H1 (cell line): ENCODE data around the gene KCNC4. TPM values are rescaled to one million over a fixed set of nuclear protein-coding genes. Genes with fewer than 3 reads are reported as not detected.

Source experiments
- CTCF ChIA-PET: fragments of 300-600 bp; sonication (Branson Sonifier 250); formaldehyde crosslinking; loops from one replicate; lab custom pipeline; 2021; ENCODE audit not compliant: partially characterized antibody; lab: Charles Lee
- POLR2A ChIA-PET: fragments of 300-600 bp; sonication (Branson Sonifier 250); formaldehyde crosslinking; loops from one replicate; lab custom pipeline; 2021; ENCODE audit warnings: inconsistent platforms; ENCODE audit not compliant: partially characterized antibody; lab: Charles Lee
- DNase-seq, 2 experiments: peaks; one replicate each; pipeline versions ENCODE4 v3.0.0 to v3.0.0-alpha.2; 2010 to 2022; ENCODE audit warnings: low spot score in 2 of 2, low read depth in 1 of 2, mixed read lengths in 1 of 2
- FAIRE-seq: peaks from 2 replicates; lab custom pipeline; 2011; peaks lifted over from hg19 to GRCh38; lab: Jason Lieb, UNC
- H2AFZ ChIP-seq: 2 replicates; pipeline ENCODE4 v1.8.1; 2012; ENCODE audit warnings: low read length, inconsistent platforms
- H2AK5ac ChIP-seq: 2 replicates; pipeline ENCODE4 v1.6.1; 2013; ENCODE audit warnings: low read depth, low read length
- H2BK120ac ChIP-seq: replicated peaks from 2 replicates; pipeline ENCODE3; 2013; ENCODE audit warnings: low read depth, low read length, inconsistent platforms
- H2BK12ac ChIP-seq: 2 replicates; pipeline ENCODE4 v1.6.1; 2013; ENCODE audit warnings: low read depth, low read length
- H2BK15ac ChIP-seq: 2 replicates; pipeline ENCODE4 v1.6.1; 2013; ENCODE audit warnings: low read length
- H2BK20ac ChIP-seq: 2 replicates; pipeline ENCODE4 v1.6.1; 2013; ENCODE audit warnings: low read length
- H2BK5ac ChIP-seq: 2 replicates; pipeline ENCODE4 v1.6.1; 2013; ENCODE audit warnings: low read depth, low read length
- H3K14ac ChIP-seq: 2 replicates; pipeline ENCODE4 v1.6.1; 2013; ENCODE audit warnings: inconsistent platforms; ENCODE audit not compliant: insufficient read length
- H3K18ac ChIP-seq: 2 replicates; pipeline ENCODE4 v1.6.1; 2013; ENCODE audit warnings: low read length; ENCODE audit errors: extremely low read depth
- H3K23ac ChIP-seq: 2 replicates; pipeline ENCODE4 v1.6.1; 2013; ENCODE audit warnings: inconsistent platforms; ENCODE audit not compliant: insufficient read length
- H3K23me2 ChIP-seq: 2 replicates; pipeline ENCODE4 v1.6.1; 2013; ENCODE audit warnings: low read depth, low read length
- H3K27ac ChIP-seq: 2 replicates; pipeline ENCODE4 v1.6.1; 2011; ENCODE audit warnings: low read depth, low read length, inconsistent platforms
- H3K27me3 ChIP-seq, 4 experiments: replicated peaks in 1 of 4; 1 replicate in 1 of 4; 2 replicates in 3 of 4; pipeline versions ENCODE4 v1.6.1 to v1.8.1; 2011 to 2013; ENCODE audit warnings: low read length in 3 of 4, mild to moderate bottlenecking in 3 of 4, inconsistent platforms in 2 of 4, mixed read lengths in 2 of 4, moderate library complexity in 1 of 4; ENCODE audit not compliant: control insufficient read depth in 3 of 4, insufficient read depth in 3 of 4; ENCODE audit errors: extremely low read depth in 1 of 4
- H3K36me3 ChIP-seq, 4 experiments: 2 replicates each; pipeline versions ENCODE4 v1.6.1 to v1.8.1; 2011 to 2013; ENCODE audit warnings: mild to moderate bottlenecking in 4 of 4, low read length in 3 of 4, moderate library complexity in 2 of 4, control low read depth in 1 of 4, inconsistent platforms in 1 of 4; ENCODE audit not compliant: insufficient read depth in 4 of 4, control insufficient read depth in 2 of 4
- H3K4ac ChIP-seq: replicated peaks from 2 replicates; pipeline ENCODE3; 2013; ENCODE audit warnings: low read length, low read depth, mixed read lengths, inconsistent platforms; ENCODE audit not compliant: insufficient read length
- H3K4me1 ChIP-seq, 4 experiments: replicated peaks in 1 of 4; 1 replicate in 1 of 4; 2 replicates in 3 of 4; pipeline versions ENCODE4 v1.6.1 to v1.8.1; 2011 to 2013; ENCODE audit warnings: low read length in 3 of 4, inconsistent platforms in 2 of 4, mixed read lengths in 1 of 4; ENCODE audit not compliant: insufficient read depth in 4 of 4, control insufficient read depth in 3 of 4
- H3K4me2 ChIP-seq, 2 experiments: 2 replicates each; pipeline versions ENCODE4 v1.6.1 to v1.8.1; 2011 to 2013; ENCODE audit warnings: low read depth in 2 of 2, low read length in 2 of 2, control low read depth in 1 of 2, inconsistent platforms in 1 of 2, mild to moderate bottlenecking in 1 of 2; ENCODE audit not compliant: insufficient read depth in 1 of 2
- H3K4me3 ChIP-seq, 4 experiments: fragments of 200-600, 300-600 bp in 1 of 4; sonication (generic), shearing (Covaris generic), sonication (Bioruptor Twin) in 1 of 4; 2 replicates each; pipeline versions ENCODE4 v1.5.1 to v1.8.1; 2011 to 2016; ENCODE audit warnings: low read length in 4 of 4, low read depth in 3 of 4, control low read depth in 2 of 4, inconsistent platforms in 2 of 4, mild to moderate bottlenecking in 2 of 4, mixed read lengths in 1 of 4, moderate library complexity in 1 of 4; ENCODE audit not compliant: insufficient read depth in 2 of 4; ENCODE audit errors: extremely low read depth in 1 of 4
- H3K56ac ChIP-seq: replicated peaks from 2 replicates; pipeline ENCODE3; 2013; ENCODE audit warnings: low read depth, mild to moderate bottlenecking, mixed read lengths, low read length, inconsistent platforms; ENCODE audit not compliant: insufficient read length
- H3K79me1 ChIP-seq: 2 replicates; pipeline ENCODE4 v1.6.1; 2013; ENCODE audit warnings: low read depth, low read length, control low read depth
- H3K79me2 ChIP-seq, 2 experiments: 2 replicates each; pipeline versions ENCODE4 v1.6.1 to v1.8.1; 2012 to 2013; ENCODE audit warnings: low read length in 2 of 2, mild to moderate bottlenecking in 2 of 2, inconsistent platforms in 1 of 2; ENCODE audit not compliant: insufficient read depth in 2 of 2, control insufficient read depth in 1 of 2
- H3K9ac ChIP-seq, 4 experiments: replicated peaks in 1 of 4; 1 replicate in 1 of 4; 2 replicates in 3 of 4; pipeline versions ENCODE4 v1.6.1 to v1.8.1; 2011 to 2013; ENCODE audit warnings: low read depth in 3 of 4, low read length in 3 of 4, control low read depth in 2 of 4, mild to moderate bottlenecking in 2 of 4, moderate library complexity in 2 of 4, inconsistent platforms in 1 of 4; ENCODE audit errors: extremely low read depth in 1 of 4
- H3K9me3 ChIP-seq, 2 experiments: 2 replicates each; pipeline versions ENCODE4 v1.6.1 to v1.8.1; 2012 to 2013; ENCODE audit warnings: mild to moderate bottlenecking in 2 of 2, moderate library complexity in 2 of 2, control low read depth in 1 of 2, inconsistent platforms in 1 of 2, low read depth in 1 of 2, low read length in 1 of 2, mixed read lengths in 1 of 2; ENCODE audit not compliant: insufficient read depth in 2 of 2
- H4K20me1 ChIP-seq, 2 experiments: replicated peaks in 1 of 2; 2 replicates each; pipeline versions ENCODE3 to v1.8.1; 2011 to 2013; ENCODE audit warnings: inconsistent platforms in 2 of 2, low read length in 2 of 2, mild to moderate bottlenecking in 1 of 2; ENCODE audit not compliant: insufficient read depth in 2 of 2, control insufficient read depth in 1 of 2
- H4K5ac ChIP-seq: 2 replicates; pipeline ENCODE4 v1.6.1; 2013; ENCODE audit warnings: low read length, low read depth, mixed read lengths, inconsistent platforms; ENCODE audit not compliant: insufficient read length
- H4K8ac ChIP-seq: 2 replicates; pipeline ENCODE4 v1.8.0; 2013; ENCODE audit warnings: mild to moderate bottlenecking, moderate library complexity, low read length, inconsistent platforms; ENCODE audit not compliant: insufficient read depth; ENCODE audit errors: extremely low read depth
- H4K91ac ChIP-seq: replicated peaks from 2 replicates; pipeline ENCODE3; 2013; ENCODE audit warnings: low read length, mixed read lengths, inconsistent platforms; ENCODE audit not compliant: insufficient read length
- CBX5 ChIP-seq: fragments of 300-800, 300-1000 bp; sonication (generic); IDR thresholded peaks from 2 replicates; pipeline ENCODE4 v1.7.1; 2016; ENCODE audit warnings: antibody characterized with exemption, low read length, low read depth
- E2F6 ChIP-seq: IDR thresholded peaks from 2 replicates; pipeline ENCODE4 v1.6.1; 2012; ENCODE audit warnings: inconsistent platforms
- HDAC6 ChIP-seq: IDR thresholded peaks from one replicate; pipeline ENCODE4 v1.7.1; 2012; ENCODE audit warnings: low read depth, mild to moderate bottlenecking, inconsistent platforms, low read length, moderate library complexity
- KDM5A ChIP-seq: fragments of 200-600 bp; IDR thresholded peaks from 2 replicates; pipeline ENCODE4 v1.7.1; 2012; ENCODE audit warnings: mild to moderate bottlenecking, low read length, inconsistent platforms, mixed read lengths
- RNF2 ChIP-seq: fragments of 200-900, 300-1000 bp; sonication (generic); IDR thresholded peaks from 2 replicates; pipeline ENCODE4 v1.7.1; 2016; ENCODE audit warnings: borderline replicate concordance, low read depth, mild to moderate bottlenecking, antibody characterized with exemption, low read length; ENCODE audit not compliant: poor library complexity, severe bottlenecking; ENCODE audit errors: missing control alignments
- SIRT6 ChIP-seq: IDR thresholded peaks from one replicate; pipeline ENCODE4 v1.7.1; 2012; ENCODE audit warnings: low read length, inconsistent platforms
- SP1 ChIP-seq: IDR thresholded peaks from 2 replicates; pipeline ENCODE4 v1.6.1; 2011; ENCODE audit warnings: low read depth, low read length
- SRF ChIP-seq: IDR thresholded peaks from 2 replicates; pipeline ENCODE4 v1.6.1; 2011; ENCODE audit warnings: mild to moderate bottlenecking, low read depth, low read length, moderate library complexity
- WGBS, 2 experiments: shearing (Covaris generic) in 1 of 2; methylation state at CpG; one replicate each; pipeline versions ENCODE4 v1.1.6 to v1.1.7; 2013 to 2015; ENCODE audit warnings: low lambda C conversion rate in 2 of 2, mixed read lengths in 2 of 2, inconsistent platforms in 1 of 2, low coverage in 1 of 2, missing lambda C conversion rate in 1 of 2; ENCODE audit not compliant: insufficient replicate concordance in 2 of 2, insufficient coverage in 1 of 2, insufficient read length in 1 of 2; ENCODE audit errors: extremely low coverage in 1 of 2, missing lambda C conversion rate in 1 of 2; 5-methylcytosine and 5-hydroxymethylcytosine counted together
- polyA plus RNA-seq, 7 experiments: library from polyadenylated mRNA; depleted of rRNA in 3 of 7; stranded (reverse) in 5 of 7; unstranded in 2 of 7; fragments of >200 nt in 5 of 7; fragments of 200-250 nt in 2 of 7; gene quantifications; 1 replicate in 5 of 7; 2 replicates in 1 of 7; 4 replicates in 1 of 7; pipeline versions ENCODE4 v1.2.1 to v1.2.3, GENCODE V29; 2011 to 2013; ENCODE audit warnings: missing spikeins in 2 of 7, mixed read lengths in 2 of 7
- total RNA-seq: library from RNA; stranded (reverse); fragmentation: NEBNext Ultra II Directional; extraction: Animal tissue kit (Norgen Biotek cat#: 25700); gene quantifications from 2 replicates; pipeline ENCODE4 v1.2.1, GENCODE V29; 2021
- TF ChIP-seq, protein P1 (sequence below): IDR thresholded peaks from 2 replicates; pipeline ENCODE4 v1.6.1; 2011; ENCODE audit warnings: low read length, improper control_type of control experiment
- TF ChIP-seq, protein P2 (sequence below): IDR thresholded peaks from 2 replicates; pipeline ENCODE4 v1.6.1; 2012; ENCODE audit warnings: low read length, inconsistent platforms

KCNC4 gene
- total and polyA plus RNA-seq, 2 of the 8 experiments (the other 6 are each of a cell fraction or from before 2014, with no cell fraction given), result 8.1 to 11.2 TPM

GRCh38 chr1:110213143-110213540 is 3.0 kb downstream of the KCNC4 start:
- H2BK20ac ChIP-seq, result no peak overlapping the region
- no peak overlapping the region for H2BK12ac ChIP-seq
- H3K79me1 ChIP-seq, result no peaks in the 10 kb centered on the region
- no peak overlapping the region for H2BK15ac ChIP-seq
- peaks cover 7 to 23% (median 19%) of the 10 kb centered on the region in 4 experiments for H3K4me1 ChIP-seq
- no peak overlapping the region for H2AK5ac ChIP-seq
- peaks cover 0 to 10% of the 10 kb centered on the region in 2 experiments for H4K20me1 ChIP-seq
- no peak overlapping the region for H3K23ac ChIP-seq
- peak overlapping the region; percentile 72 to 98; a peak in 3 of 4 replicates for H3K4me2 ChIP-seq
- 0 out of 2 replicates have a peak overlapping the region, but pooled peaks have one; percentile 40 for H3K18ac ChIP-seq
- no peak overlapping the region for H2BK5ac ChIP-seq
- H4K91ac ChIP-seq, result no peak overlapping the region
- H3K9me3 ChIP-seq, result no peaks in the 10 kb centered on the region
- 67% methylated on average over 1 of the region's 2 CpGs; no CpG with 5 or more reads in 1 of the 2 experiments for WGBS, 2 experiments
- no peaks in the 10 kb centered on the region for H3K79me2 ChIP-seq
- no peak overlapping the region for H3K56ac ChIP-seq
- H3K14ac ChIP-seq, result no peak overlapping the region
- no peaks in the 10 kb centered on the region for H3K36me3 ChIP-seq
- H3K4me3 ChIP-seq, result peak overlapping the region in 1 of 4 experiments; percentile 78; a peak in 2 of 8 replicates
- no peak overlapping the region for H3K4ac ChIP-seq
- CTCF ChIA-PET, result interaction anchor here (1.4 to 19.1 kb wide), 8 partner anchors 10 to 283 kb away, joined by 5 to 1001 read pairs (median 8); partner anchors contain the start of gene RBM15
- H2AFZ ChIP-seq, result no peak overlapping the region
- no peak overlapping the region for H3K27ac ChIP-seq
- no peak overlapping the region for H3K9ac ChIP-seq
- H4K5ac ChIP-seq, result no peak overlapping the region
- FAIRE-seq (no peak), DNase-seq (no peak)
- POLR2A ChIA-PET, result interaction anchor here (0.6 to 2.9 kb wide), 3 partner anchors 11 to 33 kb away, joined by 3 to 7 read pairs (median 3); no protein-coding TSS in a partner anchor
- H3K27me3 ChIP-seq, result peaks cover 5 to 22% (median 21%) of the 10 kb centered on the region in 4 experiments
- no peak overlapping the region for H4K8ac ChIP-seq
- no peak overlapping the region for H2BK120ac ChIP-seq
- peaks cover 20% of the 10 kb centered on the region; the same call in 1 of the 2 replicates for H3K23me2 ChIP-seq
- TF ChIP-seq, protein P1, sequence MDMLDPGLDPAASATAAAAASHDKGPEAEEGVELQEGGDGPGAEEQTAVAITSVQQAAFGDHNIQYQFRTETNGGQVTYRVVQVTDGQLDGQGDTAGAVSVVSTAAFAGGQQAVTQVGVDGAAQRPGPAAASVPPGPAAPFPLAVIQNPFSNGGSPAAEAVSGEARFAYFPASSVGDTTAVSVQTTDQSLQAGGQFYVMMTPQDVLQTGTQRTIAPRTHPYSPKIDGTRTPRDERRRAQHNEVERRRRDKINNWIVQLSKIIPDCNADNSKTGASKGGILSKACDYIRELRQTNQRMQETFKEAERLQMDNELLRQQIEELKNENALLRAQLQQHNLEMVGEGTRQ, result no peak
- no peak for TF ChIP-seq RNF2
- no peak for TF ChIP-seq SRF
- TF ChIP-seq CBX5, result no peak
- no peak for TF ChIP-seq SP1
- TF ChIP-seq E2F6, result no peak
- no peak for TF ChIP-seq HDAC6
- TF ChIP-seq SIRT6, result no peak
- no peak for TF ChIP-seq KDM5A
- TF ChIP-seq, protein P2, sequence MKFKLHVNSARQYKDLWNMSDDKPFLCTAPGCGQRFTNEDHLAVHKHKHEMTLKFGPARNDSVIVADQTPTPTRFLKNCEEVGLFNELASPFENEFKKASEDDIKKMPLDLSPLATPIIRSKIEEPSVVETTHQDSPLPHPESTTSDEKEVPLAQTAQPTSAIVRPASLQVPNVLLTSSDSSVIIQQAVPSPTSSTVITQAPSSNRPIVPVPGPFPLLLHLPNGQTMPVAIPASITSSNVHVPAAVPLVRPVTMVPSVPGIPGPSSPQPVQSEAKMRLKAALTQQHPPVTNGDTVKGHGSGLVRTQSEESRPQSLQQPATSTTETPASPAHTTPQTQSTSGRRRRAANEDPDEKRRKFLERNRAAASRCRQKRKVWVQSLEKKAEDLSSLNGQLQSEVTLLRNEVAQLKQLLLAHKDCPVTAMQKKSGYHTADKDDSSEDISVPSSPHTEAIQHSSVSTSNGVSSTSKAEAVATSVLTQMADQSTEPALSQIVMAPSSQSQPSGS, result no peak
